Left lobe of liver (tissue), 2 donors: ENCODE results near the gene TEAD3. TPM values are rescaled to one million over a fixed set of nuclear protein-coding genes. Genes with fewer than 3 reads are reported as not detected.
"Not testable (repeated sequence)": the region's sequence is repeated elsewhere in the genome, so short reads cannot be mapped to it uniquely, and the experiment has no call there.

Experiments
- ATAC-seq: fragments of 200-7000 bp; cut with Tn5 transposase; one replicate; pipeline ENCODE4 v1.9.1; 2020; ENCODE audit warnings: mild to moderate bottlenecking, moderate library complexity
- DNase-seq: peaks from one replicate; pipeline ENCODE4 v3.0.0-alpha.2; 2020; ENCODE audit warnings: low spot score
- total RNA-seq: library from RNA; stranded (reverse); gene quantifications from one replicate; pipeline ENCODE4 v1.2.1, GENCODE V29; 2021
- donor health status: DM: no; HTN: no; CAD: no; lungs with moderate emphysema.
- donor health status: DM: no; HTN: yes; CAD: no.

Gene TEAD3
- total RNA-seq, 1 donor from 2014 or later = 6.3 TPM

DNA sequence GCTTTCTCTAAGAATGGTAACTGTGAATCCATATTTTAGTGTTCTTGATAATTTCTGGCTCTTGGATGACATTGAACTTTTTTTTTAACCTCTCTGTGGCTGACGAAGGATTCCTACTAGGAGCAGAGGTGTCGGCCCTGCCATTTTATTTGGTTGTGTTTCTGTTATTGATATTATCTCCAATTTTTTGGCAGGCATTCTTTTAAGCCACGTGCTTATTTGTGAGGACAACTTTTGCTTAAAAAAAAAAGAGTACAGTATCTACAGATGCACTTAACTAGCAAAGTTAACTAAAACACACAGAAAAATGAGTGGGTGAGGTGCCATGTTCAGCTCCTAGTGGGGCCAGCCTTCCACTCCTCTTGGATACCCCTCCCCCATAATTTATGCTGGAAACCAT is 43.6 kb downstream of the TEAD3 start:
- no peak for ATAC-seq
- no peak for DNase-seq

- ATAC-seq (peak; percentile 95), DNase-seq (peak; percentile 97)
These were observed 44.4 kb downstream of the TEAD3 start, which contains the start of gene FANCE for GRCh38 chr6:35452183-35453090. FANCE (plus strand) TSS chr6:35452338; CDS start chr6:35452546, 208 bp downstream.

DNA sequence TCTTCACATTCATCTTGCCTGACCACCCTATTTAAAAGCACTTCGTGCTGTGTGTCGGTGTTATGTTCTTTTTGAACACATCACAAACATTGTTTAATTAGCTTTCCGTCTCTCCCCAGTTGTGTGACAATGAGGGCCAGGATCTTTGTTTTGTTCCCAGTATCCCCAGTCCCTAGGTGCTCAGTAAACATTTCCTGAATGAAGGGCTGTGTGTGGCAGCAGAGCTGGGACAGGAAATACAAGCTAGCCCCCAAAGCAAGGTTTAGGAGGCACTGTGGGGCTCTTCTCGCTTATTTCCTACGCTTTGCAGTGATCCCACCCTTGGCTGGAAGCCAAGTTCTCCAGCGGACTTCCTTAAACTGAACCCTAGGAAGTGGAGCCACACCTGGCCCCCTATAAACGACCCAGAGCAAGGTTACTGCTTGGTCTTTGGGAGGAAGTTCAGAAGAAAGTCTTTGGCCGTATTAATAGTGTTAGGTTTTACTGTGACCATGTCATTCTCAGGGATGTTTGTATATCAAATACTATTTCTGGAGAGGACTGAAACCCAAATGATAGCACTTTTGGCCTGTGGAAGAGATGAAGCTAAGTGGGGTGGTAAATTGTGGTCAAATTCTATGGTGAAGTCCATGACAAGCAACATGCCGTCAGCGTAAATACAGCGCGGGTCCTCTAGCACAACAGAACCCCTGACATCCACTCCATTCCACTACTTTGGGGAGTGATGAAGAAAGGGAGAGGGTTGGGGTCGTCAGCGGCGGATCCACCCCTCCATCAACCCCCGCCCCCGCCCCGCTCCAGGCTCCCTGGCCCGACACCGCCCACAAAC is 45.3 kb downstream of the TEAD3 start:
- no peak for ATAC-seq
- no peak for DNase-seq

DNA sequence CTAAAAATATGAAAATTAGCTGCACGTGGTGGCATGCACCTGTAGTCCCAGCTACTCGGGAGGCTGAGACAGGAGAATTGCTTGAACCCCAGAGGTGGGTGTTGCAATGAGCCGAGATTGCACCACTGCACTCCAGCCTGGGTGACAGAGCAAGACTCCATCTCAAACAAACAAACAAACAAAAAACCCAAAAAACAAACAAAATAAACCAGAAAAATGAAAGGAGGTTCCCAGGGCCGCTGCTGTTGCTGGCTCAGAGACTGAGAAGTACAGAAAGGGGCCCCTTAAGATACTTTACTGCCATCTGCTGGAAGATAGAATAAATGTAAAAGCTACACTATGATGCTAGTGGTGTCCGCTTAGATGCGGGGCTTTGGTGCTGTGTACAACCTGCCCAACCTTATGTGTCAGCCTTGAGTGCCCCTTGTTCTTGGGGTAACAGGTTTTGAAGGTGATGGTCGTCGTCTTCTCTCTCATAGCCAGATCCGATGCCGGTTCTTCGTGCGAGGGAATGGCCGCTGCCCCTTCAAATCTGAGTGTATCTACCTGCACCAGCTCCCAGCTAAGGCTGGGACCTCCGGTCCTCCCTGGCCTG is 47.5 kb downstream of the TEAD3 start:
- DNase-seq = no peak
- ATAC-seq = peak; percentile 75

DNA sequence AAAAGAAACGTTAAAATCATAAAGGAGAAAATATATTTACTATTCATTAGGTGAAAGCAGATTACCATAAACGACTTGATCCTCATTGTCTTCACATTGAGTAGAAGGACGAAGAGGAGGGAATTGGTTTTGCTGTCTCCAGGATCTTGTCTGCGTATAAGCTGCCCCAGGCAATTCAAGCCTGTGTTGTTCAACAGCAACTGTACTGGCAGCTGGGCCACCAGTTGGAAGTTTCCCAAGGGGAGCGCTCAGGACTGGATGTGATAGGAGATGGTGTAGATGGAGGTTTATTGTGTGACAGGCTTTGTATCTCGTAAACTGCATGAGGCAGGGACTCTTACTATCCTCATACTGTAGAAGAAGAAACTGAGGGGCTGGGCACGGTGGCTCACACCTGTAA is 48.7 kb downstream of the TEAD3 start:
- DNase-seq (no peak), ATAC-seq (no peak)

DNA sequence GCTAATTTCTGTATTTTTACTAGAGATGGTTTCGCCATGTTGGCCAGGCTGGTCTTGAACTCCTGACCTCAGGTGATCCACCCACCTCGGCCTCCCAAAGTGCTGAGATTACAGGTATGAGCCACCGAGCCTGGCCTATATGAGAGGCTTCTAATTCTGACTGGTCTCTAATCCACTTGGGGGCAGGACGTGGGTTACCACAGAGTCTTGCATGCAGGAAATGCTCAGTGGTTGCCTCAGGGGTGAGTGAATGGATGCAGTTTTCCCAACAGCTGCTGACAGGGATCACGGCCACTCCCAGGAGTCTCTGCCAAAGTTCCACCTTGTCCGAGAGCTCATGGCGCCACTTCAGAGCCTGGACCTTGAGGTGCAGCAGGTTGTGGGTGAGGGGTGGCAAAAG is 51.2 kb downstream of the TEAD3 start:
- DNase-seq = no peak

DNA sequence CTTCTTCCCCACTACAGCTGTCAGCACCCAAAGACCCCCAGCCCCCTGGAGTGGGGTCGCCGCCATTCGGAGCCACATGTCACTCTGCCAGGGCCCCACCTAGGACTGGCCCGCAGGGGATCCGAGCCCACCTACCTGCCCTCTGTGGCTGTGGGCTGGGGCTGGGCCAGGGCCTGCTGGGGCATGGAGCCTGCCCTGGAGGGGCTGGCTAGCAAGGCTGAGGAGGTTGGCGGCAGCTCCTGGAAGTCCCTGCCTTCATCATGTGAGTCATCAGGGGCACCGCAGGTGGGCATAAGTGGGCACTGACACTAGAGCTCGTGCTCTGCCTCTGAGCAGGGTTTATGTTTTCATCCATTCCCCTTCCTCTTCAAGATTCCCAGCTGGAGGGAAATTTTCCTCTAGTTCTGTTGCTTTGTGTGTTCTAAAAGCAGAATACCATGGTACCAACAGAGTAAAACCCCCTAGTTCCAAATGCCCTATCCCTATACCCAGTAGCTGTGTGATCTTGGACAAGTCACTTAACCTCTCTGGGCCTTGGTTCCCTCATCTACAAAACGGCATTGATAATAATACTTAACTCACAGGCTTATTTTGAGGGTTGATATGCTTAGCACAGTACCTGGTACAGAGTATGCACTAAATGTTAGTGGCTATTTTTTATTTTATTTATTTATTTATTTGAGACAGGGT is 53.4 kb downstream of the TEAD3 start:
- ATAC-seq (no peak), DNase-seq (no peak)

More for the DNA sequence above, 51.2 kb downstream of the TEAD3 start:
- no peak for ATAC-seq

DNA sequence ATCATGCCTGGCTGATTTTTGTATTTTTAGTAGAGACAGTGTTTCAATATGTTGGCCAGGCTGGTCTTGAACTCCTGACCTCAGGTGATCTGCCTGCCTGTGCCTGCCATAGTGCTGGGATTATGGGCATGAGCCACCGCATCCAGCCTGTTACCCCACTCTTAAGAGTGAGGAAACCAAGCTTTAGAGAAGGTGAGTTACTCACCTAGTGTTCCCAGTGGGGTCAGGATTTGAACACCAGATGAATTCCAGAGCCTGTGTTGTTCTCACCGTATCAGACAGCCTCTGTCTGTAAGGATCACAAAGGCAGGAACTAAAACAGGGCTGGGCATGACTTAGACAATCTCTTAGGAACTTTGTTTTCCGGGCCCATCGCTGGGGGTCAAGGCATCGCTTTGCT is 54.2 kb downstream of the TEAD3 start:
- DNase-seq (no peak), ATAC-seq (no peak)

DNA sequence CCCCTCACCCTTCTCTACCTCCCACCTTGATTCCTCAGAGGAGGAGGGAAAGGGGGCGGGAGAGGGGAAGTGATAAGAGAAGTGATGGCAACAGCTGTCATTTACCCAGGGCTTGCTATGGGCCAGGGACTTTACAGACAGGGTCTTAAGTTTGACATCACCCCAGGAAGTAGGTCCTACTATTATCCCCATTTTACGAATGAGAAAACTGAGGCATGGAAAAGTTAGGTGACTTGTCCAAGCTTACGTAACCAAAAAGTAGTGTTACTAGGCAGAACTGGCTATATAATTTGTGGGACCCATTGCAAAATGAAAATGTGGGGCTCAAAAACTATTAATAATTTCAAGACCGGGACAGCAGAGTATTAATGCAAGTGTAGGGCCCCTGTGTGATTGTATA is 55.2 kb downstream of the TEAD3 start:
- ATAC-seq = no peak
- no peak for DNase-seq

- DNase-seq (no peak), ATAC-seq (no peak)
These were observed 55.7 kb downstream of the TEAD3 start for GRCh38 chr6:35441205-35441604.

- no peak for ATAC-seq
These were observed 57.6 kb downstream of the TEAD3 start for GRCh38 chr6:35439308-35439707.

GRCh38 chr6:35438378-35439065 is 58.4 kb downstream of the TEAD3 start:
- DNase-seq, ATAC-seq: not testable (repeated sequence)

More at GRCh38 chr6:35439308-35439707, 57.6 kb downstream of the TEAD3 start:
- DNase-seq = no peak

GRCh38 chr6:35436071-35436857 is 60.6 kb downstream of the TEAD3 start:
- ATAC-seq (no peak), DNase-seq (no peak)

GRCh38 chr6:35435074-35435837 is 61.6 kb downstream of the TEAD3 start:
- DNase-seq (no peak), ATAC-seq (peak; percentile 66)

DNA sequence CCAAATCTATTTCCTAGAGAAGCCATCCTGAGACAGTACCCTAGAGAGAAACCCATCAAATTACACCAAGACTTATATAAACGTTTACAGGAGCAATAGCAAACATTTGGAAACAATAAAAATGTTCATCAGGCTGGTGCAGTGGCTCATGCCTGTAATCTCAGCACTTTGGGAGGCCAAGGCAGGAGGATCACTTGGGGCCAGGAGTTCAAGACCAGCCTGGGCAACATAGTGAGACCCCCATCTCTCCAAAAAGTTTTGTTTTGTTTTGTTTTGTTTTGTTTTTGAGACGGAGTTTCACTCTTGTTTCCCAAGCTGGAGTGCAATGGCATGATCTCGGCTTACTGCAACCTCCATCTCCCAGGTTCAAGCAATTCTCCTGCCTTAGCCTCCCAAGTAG is 64.2 kb downstream of the TEAD3 start:
- ATAC-seq, DNase-seq: not testable (repeated sequence)

- peak; percentile 62 for ATAC-seq
- DNase-seq = no peak
These were observed 64.6 kb downstream of the TEAD3 start for GRCh38 chr6:35432291-35432690.

GRCh38 chr6:35429463-35429862 is 67.4 kb downstream of the TEAD3 start:
- ATAC-seq (no peak), DNase-seq (no peak)

DNA sequence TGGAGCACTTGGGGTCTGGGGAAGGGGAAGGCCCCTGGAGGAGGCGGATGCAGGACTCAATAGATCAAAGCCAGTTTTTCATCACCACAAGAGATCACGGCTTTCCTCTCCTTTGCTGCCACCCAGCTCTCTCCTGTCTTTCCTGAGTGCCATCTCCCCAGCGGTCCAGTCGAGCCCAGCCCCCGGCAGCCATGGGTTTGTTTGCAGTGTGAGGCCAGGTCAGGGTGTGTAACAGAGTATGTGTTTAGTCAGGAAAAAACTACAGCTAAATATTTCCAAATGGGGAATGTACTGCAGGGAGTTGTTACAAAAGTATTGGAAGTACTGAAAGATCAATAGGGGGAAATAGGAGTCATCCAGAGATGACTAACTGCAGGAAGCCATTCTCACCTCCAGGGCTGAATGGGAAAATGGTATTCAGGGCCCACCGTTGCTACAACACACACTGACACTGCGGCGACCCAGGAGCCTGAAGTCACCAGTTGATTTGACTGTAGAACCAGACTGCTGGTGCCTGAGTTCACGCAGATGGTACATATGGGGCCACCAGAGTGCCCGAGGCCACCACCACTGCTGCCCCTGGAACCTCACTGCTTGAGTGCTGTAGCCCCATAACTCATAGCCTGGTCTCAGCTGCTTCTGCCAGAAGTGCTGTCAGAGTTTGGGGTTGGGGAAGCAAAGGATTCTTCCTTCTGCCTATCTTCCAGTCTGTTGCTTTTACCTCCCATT is 68.3 kb downstream of the TEAD3 start:
- peak; percentile 75 for DNase-seq
- ATAC-seq = peak; percentile 89
